Astrocyte of the spinal cord (primary cell): ENCODE results near the gene CCDC12.

Source experiments
- DNase-seq: peaks from one replicate; pipeline ENCODE4 v3.0.0; 2011; ENCODE audit warnings: low read depth, low spot score
- H3K4me3 ChIP-seq: 2 replicates; pipeline ENCODE4 v1.5.1; 2011; ENCODE audit warnings: low read depth, mild to moderate bottlenecking, low read length, moderate library complexity
- in situ Hi-C: cut with HindIII; loops from 2 replicates; pipeline ENCODE4 v1.10.0; 2017; ENCODE audit warnings: low sequenced_read_pairs
- TF ChIP-seq, protein P1 (sequence below): IDR thresholded peaks from 2 replicates; pipeline ENCODE4 v1.5.1; 2012; ENCODE audit warnings: low read depth, mild to moderate bottlenecking, low read length, inconsistent platforms

The CCDC12 gene

DNA sequence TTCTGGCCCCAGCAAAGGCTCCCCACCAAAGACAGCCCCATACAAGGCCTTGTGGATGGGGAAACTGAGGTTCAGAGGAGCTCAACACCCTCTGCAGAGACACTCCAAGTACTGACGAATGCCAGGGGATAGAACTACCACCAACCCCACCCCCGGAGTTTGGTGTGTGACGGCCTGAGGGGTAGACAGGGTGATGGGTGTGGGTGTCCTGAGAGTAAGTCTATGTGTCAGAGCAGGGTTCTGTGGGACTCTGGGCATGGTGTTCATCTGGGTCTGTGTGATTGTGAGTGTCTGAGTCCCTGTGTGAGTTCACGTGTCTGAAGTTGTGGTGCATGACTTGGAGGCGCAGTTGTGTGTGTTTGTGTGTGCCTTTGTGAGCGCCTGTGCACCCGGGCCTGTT, 91.6 kb downstream of the CCDC12 start:
- DNase-seq, result no peak
- no peak overlapping the region for H3K4me3 ChIP-seq
- in situ Hi-C loops, result no loop called here
- TF ChIP-seq, protein P1, sequence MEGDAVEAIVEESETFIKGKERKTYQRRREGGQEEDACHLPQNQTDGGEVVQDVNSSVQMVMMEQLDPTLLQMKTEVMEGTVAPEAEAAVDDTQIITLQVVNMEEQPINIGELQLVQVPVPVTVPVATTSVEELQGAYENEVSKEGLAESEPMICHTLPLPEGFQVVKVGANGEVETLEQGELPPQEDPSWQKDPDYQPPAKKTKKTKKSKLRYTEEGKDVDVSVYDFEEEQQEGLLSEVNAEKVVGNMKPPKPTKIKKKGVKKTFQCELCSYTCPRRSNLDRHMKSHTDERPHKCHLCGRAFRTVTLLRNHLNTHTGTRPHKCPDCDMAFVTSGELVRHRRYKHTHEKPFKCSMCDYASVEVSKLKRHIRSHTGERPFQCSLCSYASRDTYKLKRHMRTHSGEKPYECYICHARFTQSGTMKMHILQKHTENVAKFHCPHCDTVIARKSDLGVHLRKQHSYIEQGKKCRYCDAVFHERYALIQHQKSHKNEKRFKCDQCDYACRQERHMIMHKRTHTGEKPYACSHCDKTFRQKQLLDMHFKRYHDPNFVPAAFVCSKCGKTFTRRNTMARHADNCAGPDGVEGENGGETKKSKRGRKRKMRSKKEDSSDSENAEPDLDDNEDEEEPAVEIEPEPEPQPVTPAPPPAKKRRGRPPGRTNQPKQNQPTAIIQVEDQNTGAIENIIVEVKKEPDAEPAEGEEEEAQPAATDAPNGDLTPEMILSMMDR, result no peak

DNA sequence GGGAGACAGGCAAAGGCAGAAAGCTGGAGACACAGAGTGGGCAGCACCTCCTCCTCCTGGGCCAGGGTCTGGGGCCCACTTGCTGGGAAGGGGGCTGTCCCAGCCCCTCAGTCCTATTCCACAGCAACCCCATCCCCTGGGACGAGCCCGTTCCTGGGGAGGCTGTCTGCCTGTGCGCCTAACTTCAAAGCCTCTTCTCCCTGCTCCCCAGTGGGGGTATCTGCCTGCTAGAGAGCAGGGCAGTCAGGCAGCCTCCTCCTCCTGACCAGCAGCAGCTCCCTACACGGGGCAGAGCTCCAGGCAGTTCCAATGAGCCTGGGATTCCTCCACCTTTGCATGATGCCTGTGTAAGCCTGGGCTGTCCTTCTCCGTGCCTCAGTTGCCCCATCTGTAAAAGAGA, 92.1 kb downstream of the CCDC12 start:
- in situ Hi-C loops, result no loop called here
- TF ChIP-seq, protein P1, result no peak
- no peak for DNase-seq
- H3K4me3 ChIP-seq, result no peak overlapping the region

DNA sequence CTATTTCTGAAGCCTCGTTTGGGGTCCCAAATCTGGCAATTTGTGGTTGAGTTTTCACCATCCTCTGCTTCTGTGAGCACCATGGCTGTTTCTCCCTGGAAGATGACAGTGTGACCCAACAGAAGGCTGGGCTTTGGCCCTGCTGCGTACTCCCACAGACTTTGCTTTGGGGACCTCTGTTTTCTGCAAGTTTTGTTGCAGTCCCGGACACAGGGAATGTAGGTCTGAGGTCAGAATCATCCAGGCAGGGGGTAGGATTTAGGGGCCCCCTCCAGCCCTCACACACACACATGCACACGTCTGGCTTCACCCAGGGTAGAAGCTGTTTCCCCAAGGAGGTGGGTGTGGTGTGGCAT, 92.7 kb downstream of the CCDC12 start:
- no peak overlapping the region for H3K4me3 ChIP-seq
- TF ChIP-seq, protein P1, result no peak
- in situ Hi-C loops, result no loop called here
- DNase-seq, result no peak

DNA sequence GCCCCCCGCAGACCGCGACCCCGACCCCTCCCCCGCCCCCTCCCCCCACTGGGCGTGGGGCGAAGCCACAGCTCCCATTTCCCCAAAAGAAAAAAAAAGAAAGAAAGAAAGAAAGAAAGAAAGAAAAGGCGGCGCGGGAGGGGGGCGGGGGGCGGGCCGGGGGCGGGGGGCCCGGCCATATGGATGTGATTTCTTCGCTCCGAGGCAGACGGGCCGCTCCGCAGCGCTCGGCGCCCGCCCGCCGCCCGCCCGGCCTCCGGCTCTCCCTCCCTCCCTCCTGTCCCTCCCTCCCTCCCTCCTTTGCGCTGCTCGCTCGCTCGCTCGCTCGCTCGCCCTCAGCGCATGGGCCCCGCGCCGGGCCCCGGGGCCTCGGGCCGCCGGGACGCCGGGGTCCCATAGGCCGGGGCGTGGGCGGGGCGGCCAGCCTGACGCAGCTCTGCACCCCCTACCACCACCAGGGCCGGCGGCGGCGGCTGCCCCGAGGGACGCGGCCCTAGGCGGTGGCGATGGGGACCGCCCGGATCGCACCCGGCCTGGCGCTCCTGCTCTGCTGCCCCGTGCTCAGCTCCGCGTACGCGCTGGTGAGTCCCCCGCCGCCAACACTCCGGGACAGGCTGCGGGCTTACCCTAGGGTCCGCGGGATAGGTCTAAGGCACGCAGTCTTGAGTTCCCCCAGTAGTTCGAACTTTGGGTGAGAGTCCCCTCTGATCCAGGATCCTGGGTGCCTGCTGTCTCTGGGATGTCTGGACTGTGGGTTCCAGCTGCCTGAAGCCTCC, 93.3 kb downstream of the CCDC12 start:
- peak overlapping the region; percentile 37 for H3K4me3 ChIP-seq
- TF ChIP-seq, protein P1, result no peak
- in situ Hi-C loops, result no loop called here
- DNase-seq, result no peak

DNA sequence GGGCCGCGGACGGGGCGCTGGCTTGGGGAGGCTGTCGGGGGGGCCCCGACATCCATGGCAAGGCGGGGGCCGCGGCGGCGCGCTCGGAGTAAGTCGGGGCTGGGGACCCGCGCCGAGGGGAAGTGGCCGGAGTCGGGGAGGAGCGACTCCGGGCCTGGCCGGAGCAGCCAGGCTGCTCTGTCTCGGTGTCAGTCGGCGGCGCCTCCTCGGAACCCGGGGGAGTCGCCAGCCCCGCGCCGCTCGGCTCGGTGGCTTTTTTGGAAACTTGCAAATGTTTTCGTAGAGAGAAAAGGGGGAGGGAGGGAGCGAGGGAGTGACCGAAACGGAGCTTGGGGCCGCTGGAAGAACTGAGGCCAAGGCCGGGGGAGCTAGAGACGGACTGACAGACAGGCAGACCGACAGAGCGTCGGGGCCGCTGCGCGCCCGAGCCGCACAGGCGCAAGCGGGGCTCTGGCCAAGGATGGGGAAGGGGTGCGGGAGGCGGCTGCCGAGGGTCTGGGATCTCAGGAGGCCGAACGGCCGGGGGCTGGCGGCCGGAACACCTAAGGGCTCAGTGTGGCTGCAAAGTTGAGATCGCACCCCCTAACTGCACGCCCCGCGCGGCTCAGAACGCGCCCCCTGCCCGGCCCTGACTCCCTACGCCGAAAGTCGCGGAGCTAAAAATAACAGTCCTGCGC, 94.0 kb downstream of the CCDC12 start:
- DNase-seq, result peak; percentile 27
- TF ChIP-seq, protein P1, result no peak
- H3K4me3 ChIP-seq, result peak overlapping the region; percentile 37
- in situ Hi-C loops, result no loop called here

DNA sequence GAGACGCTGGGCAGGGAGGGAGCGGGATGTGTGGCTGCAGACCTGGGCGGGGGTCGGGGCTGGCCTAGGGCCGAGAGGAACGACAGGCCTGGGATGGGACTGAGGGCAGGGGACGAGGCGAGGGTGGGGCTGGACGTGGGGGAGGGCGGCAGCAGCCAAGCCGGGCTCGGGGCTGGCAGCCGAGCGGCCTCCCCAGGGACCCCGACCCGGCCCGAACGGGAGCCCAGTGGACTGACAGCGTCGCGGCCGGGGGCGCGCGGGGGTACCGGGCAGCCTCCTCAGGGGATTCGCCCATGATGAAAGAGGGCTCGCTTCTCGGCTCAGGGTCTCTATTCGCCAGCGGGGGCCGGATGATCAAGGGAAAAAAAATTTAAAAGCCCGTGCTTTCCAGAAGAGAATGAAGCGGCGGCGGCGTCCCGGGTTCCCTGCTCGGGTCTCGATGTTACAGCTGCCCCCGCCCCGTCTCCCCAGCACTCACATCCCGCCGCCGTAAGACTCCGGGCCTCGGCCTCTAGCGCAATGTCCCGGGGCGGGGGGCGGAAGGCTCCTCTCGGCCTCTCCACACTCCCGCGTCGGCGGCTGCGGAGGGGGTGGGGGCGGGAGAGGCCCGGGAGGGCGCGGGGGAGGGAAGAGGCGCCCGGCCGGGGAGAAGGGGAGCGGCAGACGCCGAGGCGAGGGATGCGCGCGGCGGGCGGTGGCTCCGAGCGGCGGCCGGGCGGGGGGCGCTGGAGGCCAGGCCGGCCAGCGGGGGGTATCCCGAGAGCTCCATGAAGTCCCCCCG, 94.8 kb downstream of the CCDC12 start:
- no peak for DNase-seq

More for the DNA sequence above, 94.8 kb downstream of the CCDC12 start:
- in situ Hi-C loops, result no loop called here
- H3K4me3 ChIP-seq, result peak overlapping the region; percentile 37
- TF ChIP-seq, protein P1, result no peak
